ENCODE results near the gene TMEM245. TPM values are rescaled to one million over a fixed set of nuclear protein-coding genes. Genes with fewer than 3 reads are reported as not detected.
A peak's percentile ranks its signal among the peaks of the same experiment; 100 is the strongest.

Gene TMEM245
- 20.0 and 20.5 TPM in 2 replicates for total RNA-seq (2014; rRNA removed; shearing (Covaris generic); ENCODE audit: low replicate concordance)

- DNase-seq, result peak; percentile 99
- peak within 1 kb of the TSS; percentile 80 for H3K4me3 ChIP-seq
- H3K36me3 ChIP-seq, result no peaks in the 10 kb centered on the region
- H3K27me3 ChIP-seq, result no peaks in the 10 kb centered on the region
- H3K9me3 ChIP-seq, result no peaks in the 10 kb centered on the region
Measured at GRCh38 chr9:109119439-109120203, at the start of gene TMEM245. TSS of gene TMEM245 (minus strand) at chr9:109119947. CDS start at chr9:109119913, 34 bp downstream.

GRCh38 chr9:109168170-109168569 is 48.4 kb upstream of the TMEM245 start:
- Histone ChIP-seq H3K4me3 (no peak overlapping the region), H3K9me3 (no peaks in the 10 kb centered on the region), H3K27me3 (no peaks in the 10 kb centered on the region), H3K36me3 (no peaks in the 10 kb centered on the region)
- no peak for DNase-seq

GRCh38 chr9:109167716-109168115 is 48.0 kb upstream of the TMEM245 start:
- no peak for DNase-seq
- Histone ChIP-seq H3K36me3 (no peaks in the 10 kb centered on the region), H3K9me3 (no peaks in the 10 kb centered on the region), H3K4me3 (no peak overlapping the region), H3K27me3 (no peaks in the 10 kb centered on the region)

- H3K27me3 ChIP-seq, result no peaks in the 10 kb centered on the region
- no peak within 1 kb of the TSS for H3K4me3 ChIP-seq
- no peaks in the 10 kb centered on the region for H3K36me3 ChIP-seq
- DNase-seq, result no peak
- no peaks in the 10 kb centered on the region for H3K9me3 ChIP-seq
Measured at GRCh38 chr9:109166771-109167601, 47.2 kb upstream of the TMEM245 start, which contains the start of gene FRRS1L. TSS of gene FRRS1L (minus strand) at chr9:109167249. CDS start at chr9:109167138, 111 bp downstream.

- DNase-seq, result no peak
- Histone ChIP-seq H3K9me3 (no peaks in the 10 kb centered on the region), H3K4me3 (no peak overlapping the region), H3K27me3 (no peaks in the 10 kb centered on the region), H3K36me3 (no peaks in the 10 kb centered on the region)
Measured at GRCh38 chr9:109166171-109166770, 46.5 kb upstream of the TMEM245 start.

- no peaks in the 10 kb centered on the region for H3K36me3 ChIP-seq
- H3K4me3 ChIP-seq, result no peak overlapping the region
- H3K9me3 ChIP-seq, result no peaks in the 10 kb centered on the region
- no peaks in the 10 kb centered on the region for H3K27me3 ChIP-seq
- no peak for DNase-seq
Measured at GRCh38 chr9:109164042-109164441, 44.3 kb upstream of the TMEM245 start.

GRCh38 chr9:109163194-109163593 is 43.4 kb upstream of the TMEM245 start:
- Histone ChIP-seq H3K4me3 (no peak overlapping the region), H3K9me3 (no peaks in the 10 kb centered on the region), H3K27me3 (no peaks in the 10 kb centered on the region), H3K36me3 (no peaks in the 10 kb centered on the region)
- no peak for DNase-seq

GRCh38 chr9:109162677-109163076 is 42.9 kb upstream of the TMEM245 start:
- H3K9me3 ChIP-seq, result no peaks in the 10 kb centered on the region
- H3K36me3 ChIP-seq, result no peaks in the 10 kb centered on the region
- no peak overlapping the region for H3K4me3 ChIP-seq
- DNase-seq, result no peak
- H3K27me3 ChIP-seq, result no peaks in the 10 kb centered on the region

GRCh38 chr9:109161471-109161870 is 41.7 kb upstream of the TMEM245 start:
- no peak for DNase-seq
- Histone ChIP-seq H3K36me3 (no peaks in the 10 kb centered on the region), H3K9me3 (no peaks in the 10 kb centered on the region), H3K27me3 (no peaks in the 10 kb centered on the region), H3K4me3 (no peak overlapping the region)

GRCh38 chr9:109159583-109159982 is 39.8 kb upstream of the TMEM245 start:
- no peaks in the 10 kb centered on the region for H3K27me3 ChIP-seq
- H3K9me3 ChIP-seq, result no peaks in the 10 kb centered on the region
- no peak overlapping the region for H3K4me3 ChIP-seq
- DNase-seq, result no peak
- H3K36me3 ChIP-seq, result no peaks in the 10 kb centered on the region

- no peak for DNase-seq
- H3K9me3 ChIP-seq, result no peaks in the 10 kb centered on the region
- H3K4me3 ChIP-seq, result no peak overlapping the region
- H3K27me3 ChIP-seq, result no peaks in the 10 kb centered on the region; the same call in 1 of the 2 replicates
- H3K36me3 ChIP-seq, result no peaks in the 10 kb centered on the region
Measured at GRCh38 chr9:109158651-109159050, 38.9 kb upstream of the TMEM245 start.

- Histone ChIP-seq H3K27me3 (no peaks in the 10 kb centered on the region; the same call in 1 of the 2 replicates), H3K4me3 (no peak overlapping the region), H3K9me3 (0 out of 2 replicates have a peak, but pooled peaks cover 4% of the 10 kb centered on the region), H3K36me3 (no peaks in the 10 kb centered on the region)
- DNase-seq, result no peak
Measured at GRCh38 chr9:109156708-109157107, 37.0 kb upstream of the TMEM245 start.

- 0 out of 2 replicates have a peak, but pooled peaks cover 4% of the 10 kb centered on the region for H3K9me3 ChIP-seq
- no peaks in the 10 kb centered on the region for H3K36me3 ChIP-seq
- no peak for DNase-seq
- no peaks in the 10 kb centered on the region; the same call in 1 of the 2 replicates for H3K27me3 ChIP-seq
- no peak overlapping the region for H3K4me3 ChIP-seq
Measured at GRCh38 chr9:109150925-109151545, 31.3 kb upstream of the TMEM245 start.

- H3K27me3 ChIP-seq, result no peaks in the 10 kb centered on the region; the same call in 1 of the 2 replicates
- H3K9me3 ChIP-seq, result 0 out of 2 replicates have a peak, but pooled peaks cover 4% of the 10 kb centered on the region
- H3K4me3 ChIP-seq, result no peak overlapping the region
- no peak for DNase-seq
- no peaks in the 10 kb centered on the region for H3K36me3 ChIP-seq
Measured at GRCh38 chr9:109149722-109150121, 30.0 kb upstream of the TMEM245 start.

- Histone ChIP-seq H3K36me3 (no peaks in the 10 kb centered on the region), H3K9me3 (0 out of 2 replicates have a peak, but pooled peaks cover 4% of the 10 kb centered on the region), H3K4me3 (no peak overlapping the region), H3K27me3 (no peaks in the 10 kb centered on the region; the same call in 1 of the 2 replicates)
- no peak for DNase-seq
Measured at GRCh38 chr9:109149089-109149488, 29.3 kb upstream of the TMEM245 start.

- Histone ChIP-seq H3K4me3 (no peak overlapping the region), H3K27me3 (no peaks in the 10 kb centered on the region), H3K9me3 (no peaks in the 10 kb centered on the region), H3K36me3 (no peaks in the 10 kb centered on the region)
- no peak for DNase-seq
Measured at GRCh38 chr9:109145051-109145450, 25.3 kb upstream of the TMEM245 start.

Data from MG63 (cell line).